Measurements from ENCODE around the gene ALDH1A2.
"Not testable (repeated sequence)": the region's sequence is repeated elsewhere in the genome, so short reads cannot be mapped to it uniquely, and the experiment has no call there.

The ALDH1A2 gene

GRCh38 chr15:57999699-58000098 lies 65.8 kb downstream of the ALDH1A2 start:
- DNase-seq (ENCODE audit: low read depth, low spot score), result not testable (repeated sequence)

- DNase-seq (ENCODE audit: low read depth, low spot score), result no peak
Measured at GRCh38 chr15:57996561-57996960, 69.0 kb downstream of the ALDH1A2 start.

- no peak for DNase-seq (ENCODE audit: low read depth, low spot score)
Measured at GRCh38 chr15:57994221-57995049, 71.1 kb downstream of the ALDH1A2 start.

DNA sequence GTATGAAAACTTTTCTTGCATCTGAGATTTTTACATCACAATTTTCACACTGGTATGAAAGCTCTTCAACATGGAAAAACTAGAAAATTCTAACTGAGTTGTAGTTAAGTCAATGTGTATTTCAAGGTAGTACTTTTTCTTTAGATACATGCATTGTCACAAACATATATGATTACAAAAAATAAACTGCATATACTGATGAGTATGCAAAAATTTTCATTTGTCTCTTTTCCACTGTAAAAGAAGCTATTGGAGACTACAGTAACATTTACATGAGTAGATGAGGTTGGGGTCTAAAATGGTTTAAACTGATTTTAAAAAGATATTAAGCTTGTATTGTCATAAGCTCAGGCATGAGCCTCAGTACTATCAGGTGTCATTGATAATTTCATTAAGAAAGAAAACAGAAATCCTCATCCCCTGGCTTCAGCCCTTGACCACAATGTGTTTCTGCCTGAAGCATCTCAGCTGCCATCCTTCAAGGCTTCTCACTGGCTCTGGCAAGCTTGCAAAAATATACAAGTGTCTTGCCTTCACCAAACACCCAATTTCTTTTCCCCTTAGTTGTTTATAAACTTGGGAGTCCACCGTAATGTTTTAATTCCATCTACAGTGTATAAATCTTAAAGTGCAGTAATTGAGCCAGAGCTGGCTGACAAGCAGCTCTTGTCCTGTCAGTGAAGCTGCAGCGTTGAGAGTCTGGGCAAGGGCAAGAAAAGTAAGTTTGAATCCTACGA lies 71.9 kb downstream of the ALDH1A2 start:
- DNase-seq (ENCODE audit: low read depth, low spot score), result no peak

DNA sequence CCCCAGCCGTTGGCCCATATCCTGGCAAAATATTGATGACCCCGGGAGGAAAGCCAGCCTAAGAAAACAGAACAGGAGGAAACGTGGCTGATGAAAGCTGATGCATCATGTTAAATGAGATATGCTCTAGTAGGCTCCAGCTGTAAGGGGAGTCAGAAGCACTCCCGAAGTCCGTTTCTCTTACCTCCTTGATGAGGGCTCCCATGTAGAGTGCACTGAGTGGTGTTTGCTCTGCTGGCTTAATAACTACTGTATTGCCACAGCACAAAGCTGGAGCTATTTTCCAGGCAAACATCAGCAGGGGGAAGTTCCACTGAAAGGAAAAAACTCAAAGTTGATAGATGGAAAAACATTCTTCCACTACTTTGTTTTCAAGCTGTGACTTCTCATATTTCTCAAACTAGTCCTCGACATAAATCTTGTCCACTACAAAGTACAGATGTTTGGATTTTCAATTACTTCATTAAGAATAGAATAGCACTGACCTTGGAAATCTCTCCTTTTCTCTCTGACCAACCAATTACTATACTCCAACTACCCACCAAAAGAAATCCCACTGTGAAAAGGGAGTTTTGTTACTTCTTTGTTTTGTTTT lies 72.7 kb downstream of the ALDH1A2 start:
- no peak for DNase-seq (ENCODE audit: low read depth, low spot score)

- DNase-seq (ENCODE audit: low read depth, low spot score), result no peak
Measured at GRCh38 chr15:57973534-57973933, 92.0 kb downstream of the ALDH1A2 start.

DNA sequence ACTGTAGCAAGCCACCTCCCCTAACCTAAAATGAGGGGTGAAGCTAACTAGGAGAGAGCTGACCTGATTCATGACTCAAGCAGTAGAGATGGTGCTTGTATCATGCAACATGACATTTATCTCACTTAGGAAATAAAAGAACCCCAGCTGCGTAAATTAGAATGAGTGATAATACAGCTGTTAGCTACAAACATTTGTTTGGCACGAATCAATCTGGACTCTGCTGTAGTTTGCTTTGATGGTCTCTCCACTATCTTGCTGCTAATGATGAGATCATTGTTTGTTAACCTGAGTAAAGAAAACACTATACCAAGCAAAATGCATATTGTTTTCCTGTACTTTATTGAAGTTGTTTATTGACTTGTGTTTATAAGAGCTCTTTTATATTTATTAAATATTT lies 92.6 kb downstream of the ALDH1A2 start:
- DNase-seq (ENCODE audit: low read depth, low spot score), result no peak

DNA sequence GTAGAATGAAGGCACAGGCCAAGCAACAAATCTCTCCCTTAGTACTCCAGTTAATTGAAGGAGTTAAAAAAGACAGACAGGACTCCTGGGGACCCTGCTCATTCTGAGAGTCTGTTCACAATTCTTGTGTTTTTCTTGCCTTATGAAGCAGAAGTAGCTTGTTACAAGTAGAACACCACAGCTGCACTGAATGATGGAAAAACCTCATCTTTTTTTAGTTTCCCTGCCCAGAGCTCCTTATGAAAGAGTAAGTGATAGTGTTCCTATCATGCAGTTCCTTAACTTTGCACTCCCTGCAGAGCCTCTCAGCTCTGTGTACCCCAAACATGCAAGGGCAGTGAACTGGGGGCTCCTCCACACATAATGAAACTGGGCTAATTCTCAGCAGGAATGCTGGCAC lies 95.5 kb downstream of the ALDH1A2 start:
- DNase-seq (ENCODE audit: low read depth, low spot score), result no peak

- no peak for DNase-seq (ENCODE audit: low read depth, low spot score)
Measured at GRCh38 chr15:57969355-57969754, 96.2 kb downstream of the ALDH1A2 start.

GRCh38 chr15:57962887-57963286 lies 102.6 kb downstream of the ALDH1A2 start:
- no peak for DNase-seq (ENCODE audit: low read depth, low spot score)

DNA sequence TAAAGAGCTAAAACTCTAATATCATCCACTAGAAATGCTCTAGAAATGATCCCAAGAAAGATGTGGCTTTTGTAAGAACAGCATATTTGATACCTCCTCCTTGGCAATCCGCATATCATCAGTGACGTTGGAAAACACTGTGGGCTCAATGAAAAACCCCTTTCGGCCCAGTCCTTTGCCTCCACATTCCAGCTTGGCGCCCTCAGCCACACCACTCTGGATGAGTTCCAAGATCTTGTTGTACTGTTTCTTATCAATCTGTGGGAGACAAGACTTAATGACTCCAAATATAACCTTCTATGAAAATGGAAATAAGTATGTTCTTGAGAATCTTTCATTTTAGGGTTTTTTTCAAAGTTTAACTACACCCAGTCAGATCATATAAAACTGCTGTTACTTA lies 103.6 kb downstream of the ALDH1A2 start:
- DNase-seq (ENCODE audit: low read depth, low spot score), result no peak

DNA sequence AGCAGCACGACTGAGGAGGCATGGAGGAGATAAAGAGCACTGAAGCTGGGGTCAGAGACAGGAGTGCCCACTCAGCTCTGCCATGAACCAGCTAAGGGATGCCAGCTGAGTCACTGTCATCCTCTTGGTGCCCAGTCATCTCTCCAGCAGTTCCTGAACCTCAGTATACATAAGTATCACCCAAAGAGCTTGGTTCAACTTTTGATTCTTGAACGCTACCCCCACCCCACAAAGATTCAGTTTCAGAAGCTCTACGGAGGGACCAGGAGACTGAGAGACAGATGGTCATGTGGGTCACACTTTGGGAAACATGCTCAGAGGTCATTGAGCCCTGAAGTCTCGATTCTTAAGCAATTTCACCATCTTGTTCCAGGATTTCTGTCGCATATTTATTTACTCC lies 108.4 kb downstream of the ALDH1A2 start:
- DNase-seq (ENCODE audit: low read depth, low spot score), result no peak

DNA sequence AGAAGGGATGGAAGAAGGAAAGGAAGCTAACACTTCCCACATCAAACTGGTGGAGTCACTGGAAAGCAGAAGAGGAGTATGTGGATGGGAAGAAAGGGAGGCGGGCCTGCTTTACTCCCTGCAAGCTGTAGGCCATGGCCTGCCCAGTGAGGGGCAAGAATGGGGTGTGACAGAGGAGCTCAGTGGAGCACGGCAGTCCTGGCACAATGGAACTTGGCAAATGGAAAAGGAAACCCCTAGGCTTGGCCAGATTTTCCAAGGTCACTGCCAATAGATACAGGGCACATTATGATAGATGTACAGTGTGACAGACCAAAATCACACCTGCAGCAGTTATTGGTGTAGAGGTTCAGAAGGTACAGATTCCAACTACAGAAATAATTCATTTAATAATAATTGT lies 111.6 kb downstream of the ALDH1A2 start:
- no peak for DNase-seq (ENCODE audit: low read depth, low spot score)

DNA sequence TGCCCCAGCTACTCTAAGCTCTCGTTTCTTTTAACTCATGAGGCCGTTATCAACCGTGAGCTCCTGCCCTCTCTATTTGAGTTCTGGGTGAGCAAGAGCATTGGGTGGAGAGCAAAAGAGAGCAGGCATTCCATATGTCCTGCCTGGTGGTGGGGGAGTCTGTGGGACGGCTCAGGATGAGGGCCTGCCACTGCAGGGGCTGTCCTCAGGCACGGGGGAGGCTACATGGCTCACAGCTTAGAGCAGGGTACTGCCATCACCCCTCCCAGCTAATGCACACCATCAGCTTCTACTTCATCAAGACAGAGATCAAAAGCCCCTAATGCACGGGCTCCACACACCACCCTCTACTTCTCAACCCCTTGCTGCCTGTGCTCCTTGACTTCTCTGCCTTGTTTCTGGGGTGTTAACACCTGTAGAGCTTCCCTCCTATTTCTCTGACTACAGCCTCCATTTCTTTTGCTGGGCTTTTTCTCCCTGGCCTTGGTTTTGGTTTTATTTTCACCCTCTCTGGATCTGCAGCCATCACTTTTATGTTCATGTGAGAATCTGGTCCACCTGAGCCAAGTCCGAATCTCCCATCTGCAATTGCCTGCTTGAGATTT lies 114.1 kb downstream of the ALDH1A2 start:
- DNase-seq (ENCODE audit: low read depth, low spot score), result no peak

DNA sequence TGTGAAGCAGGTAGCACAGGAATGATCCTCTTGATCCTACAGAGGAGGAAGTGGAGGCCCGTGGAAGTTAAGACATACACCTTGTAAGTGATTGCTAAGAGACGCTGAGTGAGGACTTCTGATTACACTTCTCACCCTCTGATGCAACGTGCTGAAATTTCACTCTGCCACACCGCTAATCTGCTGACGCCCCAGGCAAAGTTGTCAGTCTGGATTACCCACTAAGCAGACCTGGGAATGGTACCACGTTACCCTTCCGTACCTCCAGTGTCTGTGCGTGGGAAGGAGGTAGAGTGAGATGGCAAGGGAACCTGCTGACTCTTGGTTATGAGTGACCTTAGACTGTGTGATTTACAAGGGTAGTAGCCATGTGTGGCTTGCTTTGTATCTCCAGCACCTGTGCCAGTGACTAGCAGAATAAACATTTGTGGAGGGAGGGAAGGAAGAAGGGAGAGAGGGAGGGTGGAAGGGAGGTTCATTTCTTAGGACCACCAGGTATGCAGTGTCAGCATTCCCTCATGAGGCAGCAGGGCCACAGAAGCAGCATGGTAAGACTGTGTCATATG lies 115.0 kb downstream of the ALDH1A2 start:
- no peak for DNase-seq (ENCODE audit: low read depth, low spot score)

- no peak for DNase-seq (ENCODE audit: low read depth, low spot score)
Measured at GRCh38 chr15:57949374-57949943, 116.1 kb downstream of the ALDH1A2 start.

GRCh38 chr15:57948351-57949289 lies 116.9 kb downstream of the ALDH1A2 start:
- DNase-seq (ENCODE audit: low read depth, low spot score), result no peak

- DNase-seq (ENCODE audit: low read depth, low spot score), result no peak
Measured at GRCh38 chr15:57947781-57948180, 117.7 kb downstream of the ALDH1A2 start.

GRCh38 chr15:57947282-57947681 lies 118.2 kb downstream of the ALDH1A2 start:
- no peak for DNase-seq (ENCODE audit: low read depth, low spot score)

GRCh38 chr15:57946491-57947048 lies 118.9 kb downstream of the ALDH1A2 start:
- DNase-seq (ENCODE audit: low read depth, low spot score), result no peak
